GM23338 (cell line): ENCODE results near the gene SMYD5.

ENCODE experiments used
- JUNB ChIP-seq: IDR thresholded peaks from one replicate; pipeline ENCODE4 v1.6.1; 2016; ENCODE audit warnings: antibody characterized with exemption; ENCODE audit not compliant: unreplicated experiment
- TF ChIP-seq, protein P1 (sequence below), 2 experiments: fragments of 200-600 bp in 1 of 2; sonication (generic) in 1 of 2; conservative IDR thresholded peaks; 2 replicates each; pipeline versions ENCODE4 v1.5.1 to v1.6.1; 2016 to 2017; ENCODE audit warnings: antibody characterized with exemption in 2 of 2, low read depth in 2 of 2, mild to moderate bottlenecking in 2 of 2, moderate library complexity in 1 of 2

GRCh38 chr2:73257021-73257420 lies 43.0 kb downstream of the SMYD5 start:
- TF ChIP-seq, protein P1, sequence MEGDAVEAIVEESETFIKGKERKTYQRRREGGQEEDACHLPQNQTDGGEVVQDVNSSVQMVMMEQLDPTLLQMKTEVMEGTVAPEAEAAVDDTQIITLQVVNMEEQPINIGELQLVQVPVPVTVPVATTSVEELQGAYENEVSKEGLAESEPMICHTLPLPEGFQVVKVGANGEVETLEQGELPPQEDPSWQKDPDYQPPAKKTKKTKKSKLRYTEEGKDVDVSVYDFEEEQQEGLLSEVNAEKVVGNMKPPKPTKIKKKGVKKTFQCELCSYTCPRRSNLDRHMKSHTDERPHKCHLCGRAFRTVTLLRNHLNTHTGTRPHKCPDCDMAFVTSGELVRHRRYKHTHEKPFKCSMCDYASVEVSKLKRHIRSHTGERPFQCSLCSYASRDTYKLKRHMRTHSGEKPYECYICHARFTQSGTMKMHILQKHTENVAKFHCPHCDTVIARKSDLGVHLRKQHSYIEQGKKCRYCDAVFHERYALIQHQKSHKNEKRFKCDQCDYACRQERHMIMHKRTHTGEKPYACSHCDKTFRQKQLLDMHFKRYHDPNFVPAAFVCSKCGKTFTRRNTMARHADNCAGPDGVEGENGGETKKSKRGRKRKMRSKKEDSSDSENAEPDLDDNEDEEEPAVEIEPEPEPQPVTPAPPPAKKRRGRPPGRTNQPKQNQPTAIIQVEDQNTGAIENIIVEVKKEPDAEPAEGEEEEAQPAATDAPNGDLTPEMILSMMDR (conservative IDR thresholded peaks at IDR 0.05; ENCODE audit: low read depth in 2 of 2), result no peak
- no peak for TF ChIP-seq JUNB
